Progenitor cell of endocrine pancreas (in vitro differentiated cells): ENCODE results near the gene EXOC3L4. TPM values are rescaled to one million over a fixed set of nuclear protein-coding genes. Genes with fewer than 3 reads are reported as not detected.
"Not testable (repeated sequence)": the region's sequence is repeated elsewhere in the genome, so short reads cannot be mapped to it uniquely, and the experiment has no call there.

Experiments
- DNase-seq: peaks from one replicate; pipeline ENCODE4 v3.0.0; 2021; ENCODE audit warnings: low spot score; ENCODE audit not compliant: unreplicated experiment
- H3K27ac Mint-ChIP-seq: 2 replicates; pipeline ENCODE4 v1.8.0; 2021; ENCODE audit warnings: mild to moderate bottlenecking, moderate library complexity, mixed read lengths
- H3K27me3 Mint-ChIP-seq: 2 replicates; pipeline ENCODE4 v1.8.0; 2021; ENCODE audit warnings: mixed read lengths
- H3K36me3 Mint-ChIP-seq: 2 replicates; pipeline ENCODE4 v1.8.0; 2022; ENCODE audit warnings: mixed read lengths; ENCODE audit not compliant: insufficient read depth
- H3K4me1 Mint-ChIP-seq: 2 replicates; pipeline ENCODE4 v1.8.0; 2021; ENCODE audit warnings: low read depth, mixed read lengths
- H3K4me3 Mint-ChIP-seq: 2 replicates; pipeline ENCODE4 v1.8.0; 2021; ENCODE audit warnings: low read depth, mild to moderate bottlenecking, moderate library complexity, mixed read lengths
- H3K9me3 Mint-ChIP-seq: 2 replicates; pipeline ENCODE4 v1.8.0; 2021; ENCODE audit warnings: low read depth, mixed read lengths
- total RNA-seq: library from RNA; stranded (reverse); gene quantifications from 2 replicates; pipeline ENCODE4 v1.2.1, GENCODE V29; 2021
- TF ChIP-seq, protein P1 (sequence below): fragments of 200-600 bp; sonication (generic); IDR thresholded peaks from one replicate; pipeline ENCODE4 v1.5.0; 2021; ENCODE audit warnings: antibody characterized with exemption, mild to moderate bottlenecking; ENCODE audit not compliant: unreplicated experiment

Gene EXOC3L4
- total RNA-seq, 1 donor from 2014 or later, result 30.8 TPM

GRCh38 chr14:103116636-103117035 is 22.1 kb downstream of the EXOC3L4 start:
- Mint-ChIP-seq H3K27ac (no peak overlapping the region), H3K9me3 (no peaks in the 10 kb centered on the region), H3K27me3 (peaks cover 9% of the 10 kb centered on the region), H3K4me1 (no peaks in the 10 kb centered on the region), H3K4me3 (no peak overlapping the region), H3K36me3 (no peaks in the 10 kb centered on the region)
- TF ChIP-seq, protein P1, sequence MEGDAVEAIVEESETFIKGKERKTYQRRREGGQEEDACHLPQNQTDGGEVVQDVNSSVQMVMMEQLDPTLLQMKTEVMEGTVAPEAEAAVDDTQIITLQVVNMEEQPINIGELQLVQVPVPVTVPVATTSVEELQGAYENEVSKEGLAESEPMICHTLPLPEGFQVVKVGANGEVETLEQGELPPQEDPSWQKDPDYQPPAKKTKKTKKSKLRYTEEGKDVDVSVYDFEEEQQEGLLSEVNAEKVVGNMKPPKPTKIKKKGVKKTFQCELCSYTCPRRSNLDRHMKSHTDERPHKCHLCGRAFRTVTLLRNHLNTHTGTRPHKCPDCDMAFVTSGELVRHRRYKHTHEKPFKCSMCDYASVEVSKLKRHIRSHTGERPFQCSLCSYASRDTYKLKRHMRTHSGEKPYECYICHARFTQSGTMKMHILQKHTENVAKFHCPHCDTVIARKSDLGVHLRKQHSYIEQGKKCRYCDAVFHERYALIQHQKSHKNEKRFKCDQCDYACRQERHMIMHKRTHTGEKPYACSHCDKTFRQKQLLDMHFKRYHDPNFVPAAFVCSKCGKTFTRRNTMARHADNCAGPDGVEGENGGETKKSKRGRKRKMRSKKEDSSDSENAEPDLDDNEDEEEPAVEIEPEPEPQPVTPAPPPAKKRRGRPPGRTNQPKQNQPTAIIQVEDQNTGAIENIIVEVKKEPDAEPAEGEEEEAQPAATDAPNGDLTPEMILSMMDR, result no peak
- DNase-seq, result no peak

- H3K27me3 Mint-ChIP-seq, H3K4me3 Mint-ChIP-seq, H3K9me3 Mint-ChIP-seq, H3K4me1 Mint-ChIP-seq, H3K27ac Mint-ChIP-seq, DNase-seq, H3K36me3 Mint-ChIP-seq: not testable (repeated sequence)
Measured at GRCh38 chr14:103117499-103117898, 23.0 kb downstream of the EXOC3L4 start.

- no peak overlapping the region for H3K4me3 Mint-ChIP-seq
- no peak overlapping the region for H3K27ac Mint-ChIP-seq
- H3K36me3 Mint-ChIP-seq, result no peaks in the 10 kb centered on the region
- H3K27me3 Mint-ChIP-seq, result peaks cover 9% of the 10 kb centered on the region
- no peak for DNase-seq
- TF ChIP-seq, protein P1, result no peak
- no peaks in the 10 kb centered on the region for H3K9me3 Mint-ChIP-seq
- H3K4me1 Mint-ChIP-seq, result peaks cover 1% of the 10 kb centered on the region
Measured at GRCh38 chr14:103118018-103118662, 23.6 kb downstream of the EXOC3L4 start.

GRCh38 chr14:103118663-103119404 is 24.3 kb downstream of the EXOC3L4 start:
- TF ChIP-seq, protein P1, result no peak
- no peak overlapping the region for H3K4me3 Mint-ChIP-seq
- H3K36me3 Mint-ChIP-seq, result no peaks in the 10 kb centered on the region
- no peak overlapping the region for H3K27ac Mint-ChIP-seq
- DNase-seq, result no peak
- H3K27me3 Mint-ChIP-seq, result peaks cover 9% of the 10 kb centered on the region
- H3K9me3 Mint-ChIP-seq, result no peaks in the 10 kb centered on the region
- peaks cover 1% of the 10 kb centered on the region for H3K4me1 Mint-ChIP-seq

DNA sequence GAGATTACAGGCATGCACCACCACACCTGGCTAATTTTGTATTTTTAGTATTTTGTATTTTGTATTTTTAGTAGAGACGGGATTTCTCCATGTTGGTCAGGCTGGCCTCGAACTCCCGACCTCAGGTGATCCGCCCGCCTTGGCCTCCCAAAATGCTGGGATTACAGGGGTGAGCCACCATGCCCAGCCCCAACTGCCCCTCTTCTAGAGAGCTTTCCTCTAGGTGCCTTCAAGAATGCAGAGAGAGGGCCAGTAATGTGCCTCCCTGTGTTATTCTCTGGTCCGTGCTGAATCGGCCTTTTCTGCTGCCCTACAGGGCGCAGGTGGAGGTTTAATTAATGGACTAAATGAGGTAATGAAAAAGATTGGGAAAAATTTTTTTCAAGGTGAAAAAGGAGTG is 25.0 kb downstream of the EXOC3L4 start:
- H3K9me3 Mint-ChIP-seq, H3K4me3 Mint-ChIP-seq, DNase-seq, H3K36me3 Mint-ChIP-seq, H3K4me1 Mint-ChIP-seq, H3K27ac Mint-ChIP-seq: not testable (repeated sequence)
- peaks cover 14% of the 10 kb centered on the region for H3K27me3 Mint-ChIP-seq

DNA sequence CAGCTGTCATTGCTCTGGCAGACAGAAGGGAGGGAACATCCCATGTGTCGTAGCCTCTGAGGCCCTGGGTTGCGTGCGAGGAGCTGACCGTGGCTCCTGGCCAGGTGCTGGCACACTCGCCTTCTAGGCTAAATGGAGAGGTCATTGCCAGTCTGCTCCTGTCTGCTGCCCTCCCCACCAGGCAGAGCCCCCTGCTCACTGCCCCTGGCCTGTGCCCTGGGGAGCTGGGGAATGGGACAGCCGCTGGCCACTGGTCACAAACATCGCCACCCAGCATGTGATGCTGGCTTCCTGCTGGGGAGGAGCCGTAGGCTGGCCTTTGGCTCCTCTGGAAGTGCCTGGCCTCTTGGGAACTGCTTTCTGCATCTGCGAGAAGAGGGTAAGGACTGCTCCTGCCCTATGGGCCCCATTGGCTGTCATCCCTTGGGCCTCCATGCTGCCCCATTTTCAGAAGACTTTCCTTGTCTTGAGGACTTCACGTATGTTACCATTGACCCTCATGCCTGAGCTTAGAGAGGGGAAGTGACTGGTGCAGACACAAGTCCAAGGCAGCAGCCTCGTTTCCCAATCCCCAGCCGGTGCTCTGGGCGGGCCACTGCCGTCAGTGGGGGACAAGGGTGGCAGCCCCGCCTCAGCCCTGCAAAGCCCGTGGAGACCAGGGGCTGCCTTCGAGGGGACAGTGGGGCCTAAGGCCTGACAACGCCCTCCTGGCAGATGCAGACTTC is 26.8 kb downstream of the EXOC3L4 start:
- TF ChIP-seq, protein P1, result no peak
- Mint-ChIP-seq H3K27me3 (peaks cover 25% of the 10 kb centered on the region), H3K4me3 (no peak overlapping the region), H3K9me3 (no peaks in the 10 kb centered on the region), H3K27ac (no peak overlapping the region), H3K36me3 (no peaks in the 10 kb centered on the region), H3K4me1 (peaks cover 3% of the 10 kb centered on the region)
- no peak for DNase-seq
